GM18519 (cell line): Measurements from ENCODE around the gene DDR2.
"Not testable (repeated sequence)": the region's sequence is repeated elsewhere in the genome, so short reads cannot be mapped to it uniquely, and the experiment has no call there.

ENCODE experiments used
- ATAC-seq: cut with Tn5 transposase; IDR thresholded peaks from one replicate; pipeline ENCODE4 v1.9.1; 2021; ENCODE audit warnings: mild to moderate bottlenecking, moderate library complexity; ENCODE audit not compliant: unreplicated experiment, low FRiP score

The DDR2 gene

GRCh38 chr1:162753998-162754585, 121.8 kb downstream of the DDR2 start:
- no peak for ATAC-seq

DNA sequence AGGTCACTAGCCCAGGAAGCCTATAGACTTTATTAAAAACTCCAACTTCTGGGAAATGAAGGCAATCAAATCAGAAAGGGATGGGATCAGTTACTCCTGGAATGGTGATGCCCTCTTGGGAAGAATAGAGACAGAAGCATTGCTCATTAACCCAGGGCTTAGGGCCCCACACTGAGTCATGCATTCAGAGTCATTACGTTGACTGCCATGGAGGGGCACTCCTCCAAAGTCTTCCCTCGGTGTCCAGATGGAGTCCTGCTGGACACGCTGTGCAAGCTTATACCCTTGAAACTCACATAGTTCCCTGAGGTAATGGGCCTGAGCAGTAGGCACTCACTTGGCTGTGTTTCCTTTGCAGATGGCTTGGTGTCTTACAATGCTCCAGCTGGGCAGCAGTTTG, 123.0 kb downstream of the DDR2 start:
- ATAC-seq = no peak

DNA sequence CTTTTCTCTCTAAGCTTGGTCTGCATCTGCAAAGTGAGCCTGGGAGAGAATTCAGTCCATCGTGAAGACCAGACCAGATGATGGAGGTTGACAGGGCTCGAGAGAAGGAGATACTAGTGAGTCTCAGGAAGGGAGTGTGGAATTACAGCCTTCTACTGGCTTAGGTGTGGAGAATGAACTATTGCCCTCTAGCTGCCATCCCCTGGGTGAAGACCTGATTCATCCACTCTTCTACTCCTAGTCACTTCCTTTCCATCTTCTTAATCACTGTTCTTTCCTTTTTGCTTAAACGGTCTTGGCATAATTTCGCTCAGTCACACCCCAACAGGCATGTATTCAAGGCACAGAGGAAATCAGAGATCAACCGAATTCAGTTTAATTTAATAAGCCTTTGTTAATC, 124.3 kb downstream of the DDR2 start:
- no peak for ATAC-seq

GRCh38 chr1:162757476-162757875, 125.2 kb downstream of the DDR2 start:
- no peak for ATAC-seq

DNA sequence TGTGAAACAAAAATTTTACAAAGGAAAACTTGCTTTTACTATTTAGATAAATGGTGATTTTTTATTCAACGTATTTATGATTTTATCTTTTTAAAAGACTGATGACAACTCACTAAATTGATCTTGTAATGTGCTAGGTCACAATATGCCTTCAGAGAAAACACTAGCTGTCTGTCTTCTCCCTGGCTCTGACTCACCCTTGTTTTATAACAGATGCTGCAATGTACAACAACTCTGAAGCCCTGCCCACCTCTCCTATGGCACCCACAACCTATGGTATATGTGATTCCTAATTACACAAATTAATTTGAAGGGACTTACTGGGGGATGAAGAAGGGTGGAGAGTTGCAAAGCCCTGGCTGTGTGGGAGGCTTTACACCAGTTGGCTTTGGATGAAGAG, 133.5 kb downstream of the DDR2 start:
- no peak for ATAC-seq

- no peak for ATAC-seq
These were observed 140.4 kb downstream of the DDR2 start for GRCh38 chr1:162772571-162773154.

DNA sequence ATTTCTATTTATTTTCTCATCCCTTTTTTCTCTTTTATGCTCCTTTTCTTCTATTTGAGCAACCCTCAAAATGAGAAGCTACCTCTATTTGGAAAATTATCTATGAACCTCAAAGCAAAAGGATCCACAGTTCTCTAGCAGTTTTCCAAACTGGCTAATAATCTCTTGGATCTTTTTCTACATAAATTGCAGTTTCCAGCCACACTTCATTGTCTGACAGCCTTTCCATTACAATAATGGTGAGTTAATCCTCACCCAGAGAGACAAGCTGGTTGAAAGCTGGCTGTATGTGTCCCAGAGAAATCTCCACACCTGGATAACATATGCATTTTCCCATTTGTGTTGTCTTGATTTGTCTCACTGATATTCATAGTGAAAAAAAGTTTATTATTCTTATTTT, 141.7 kb downstream of the DDR2 start:
- no peak for ATAC-seq

- no peak for ATAC-seq
These were observed 146.8 kb downstream of the DDR2 start for GRCh38 chr1:162779043-162779442.

DNA sequence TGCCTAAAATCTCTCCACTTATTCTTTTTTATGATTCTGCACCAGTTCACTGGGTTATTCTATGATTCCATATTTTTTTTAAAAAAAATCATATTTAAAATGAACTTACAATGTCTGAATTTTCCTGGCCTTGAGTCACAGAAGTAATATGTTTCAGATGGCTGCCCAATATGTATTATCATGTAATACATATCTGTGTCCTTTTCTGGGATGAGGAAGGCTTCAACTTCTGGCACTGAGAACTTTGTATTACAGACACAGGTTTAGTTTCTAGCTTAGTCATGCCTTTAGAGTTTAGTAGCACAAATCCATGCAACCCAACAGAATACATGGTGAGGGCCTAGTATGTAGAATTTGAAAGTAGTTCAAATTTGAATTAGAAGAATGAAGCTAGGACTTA, 150.4 kb downstream of the DDR2 start:
- no peak for ATAC-seq

- ATAC-seq = not testable (repeated sequence)
These were observed 152.7 kb downstream of the DDR2 start for GRCh38 chr1:162784926-162785325.

GRCh38 chr1:162788783-162789182, 156.5 kb downstream of the DDR2 start:
- not testable (repeated sequence) for ATAC-seq

DNA sequence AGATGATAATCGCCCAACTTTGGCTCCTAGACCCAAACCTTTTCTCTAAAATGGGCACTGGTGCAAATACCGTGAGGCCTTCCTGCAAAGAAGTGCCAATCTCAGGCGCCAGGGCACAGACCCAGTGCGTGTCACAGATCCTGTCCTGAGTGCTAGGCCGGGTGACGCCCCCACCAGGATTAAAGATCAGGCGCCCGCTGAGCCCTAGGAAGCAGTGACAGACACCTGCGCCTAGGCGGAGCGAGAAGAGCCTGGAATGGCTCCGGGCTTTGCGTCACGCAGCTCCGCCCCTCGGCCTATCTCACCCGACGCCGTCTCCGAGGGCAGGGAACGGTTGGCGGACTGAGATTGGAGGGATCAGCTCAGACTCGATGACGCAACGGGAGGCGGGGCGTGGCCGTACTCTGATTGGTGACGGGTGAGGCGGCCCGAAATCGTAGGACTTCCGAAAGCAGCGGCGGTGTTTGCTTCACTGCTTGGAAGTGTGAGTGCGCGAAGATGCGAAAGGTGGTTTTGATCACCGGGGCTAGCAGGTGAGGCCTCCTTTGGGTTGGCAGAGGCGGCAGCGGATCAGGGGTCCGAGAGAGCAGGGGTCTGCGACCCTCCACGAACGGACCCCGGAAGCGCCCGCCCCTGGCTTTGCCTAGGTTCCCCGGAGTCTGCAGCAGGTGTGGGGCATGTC, 158.2 kb downstream of the DDR2 start, which contains the start of gene HSD17B7:
TSS of gene HSD17B7 (plus strand) at position 400 of the 682 bp plus-strand sequence. CDS start at position 499, 99 bp downstream.
- peak; percentile 100 for ATAC-seq

- not testable (repeated sequence) for ATAC-seq
These were observed 158.7 kb downstream of the DDR2 start for GRCh38 chr1:162790985-162791357.

DNA sequence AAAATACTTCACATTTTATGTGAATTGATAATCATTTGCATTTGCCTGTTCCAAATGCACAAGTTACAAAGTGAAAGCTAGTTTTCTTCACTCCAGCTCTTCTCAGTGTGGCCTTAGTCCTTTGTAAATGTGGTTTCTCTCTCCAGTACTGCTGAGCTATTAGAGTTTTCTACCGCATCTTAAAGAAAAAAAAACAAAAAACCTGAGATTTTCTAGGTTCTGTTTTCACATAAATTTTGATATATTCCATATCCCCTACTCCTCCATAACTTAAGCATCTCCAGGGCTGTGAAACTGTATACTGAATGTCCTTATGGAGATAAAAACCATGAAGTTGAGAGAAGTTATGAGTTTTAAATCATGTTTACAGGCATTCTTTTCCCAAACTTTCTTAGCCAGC, 162.0 kb downstream of the DDR2 start:
- not testable (repeated sequence) for ATAC-seq

DNA sequence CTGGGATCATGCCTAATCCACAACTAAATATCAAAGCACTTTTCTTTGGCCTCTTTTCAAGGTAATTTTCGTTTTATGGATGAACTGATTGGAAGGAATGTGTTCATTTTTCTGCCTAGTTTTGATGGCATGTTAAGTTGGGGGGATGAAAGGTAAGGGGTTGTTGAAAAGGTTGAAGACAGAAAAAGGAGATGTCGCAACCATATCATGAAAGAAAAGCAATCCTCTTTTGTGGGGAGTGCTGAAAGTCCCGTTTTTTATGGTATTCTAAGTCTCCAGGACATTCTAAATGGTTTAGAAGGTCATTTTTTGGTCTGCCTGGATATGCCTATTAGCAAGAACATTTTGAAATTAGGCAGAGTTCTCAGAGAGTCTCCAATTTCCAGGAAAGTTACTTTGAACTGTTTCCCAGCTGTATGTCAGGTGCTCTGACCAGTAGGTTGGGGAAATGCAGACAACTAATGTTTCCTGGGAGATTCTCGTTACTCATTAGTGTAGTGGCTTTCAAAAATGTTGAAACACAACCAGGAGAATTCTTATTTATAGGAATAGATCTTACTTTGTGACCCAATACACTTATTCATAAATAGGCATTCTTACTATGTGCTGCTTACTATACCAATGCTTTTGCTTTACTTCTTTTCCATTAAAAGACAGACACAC, 164.5 kb downstream of the DDR2 start:
- ATAC-seq = not testable (repeated sequence)

DNA sequence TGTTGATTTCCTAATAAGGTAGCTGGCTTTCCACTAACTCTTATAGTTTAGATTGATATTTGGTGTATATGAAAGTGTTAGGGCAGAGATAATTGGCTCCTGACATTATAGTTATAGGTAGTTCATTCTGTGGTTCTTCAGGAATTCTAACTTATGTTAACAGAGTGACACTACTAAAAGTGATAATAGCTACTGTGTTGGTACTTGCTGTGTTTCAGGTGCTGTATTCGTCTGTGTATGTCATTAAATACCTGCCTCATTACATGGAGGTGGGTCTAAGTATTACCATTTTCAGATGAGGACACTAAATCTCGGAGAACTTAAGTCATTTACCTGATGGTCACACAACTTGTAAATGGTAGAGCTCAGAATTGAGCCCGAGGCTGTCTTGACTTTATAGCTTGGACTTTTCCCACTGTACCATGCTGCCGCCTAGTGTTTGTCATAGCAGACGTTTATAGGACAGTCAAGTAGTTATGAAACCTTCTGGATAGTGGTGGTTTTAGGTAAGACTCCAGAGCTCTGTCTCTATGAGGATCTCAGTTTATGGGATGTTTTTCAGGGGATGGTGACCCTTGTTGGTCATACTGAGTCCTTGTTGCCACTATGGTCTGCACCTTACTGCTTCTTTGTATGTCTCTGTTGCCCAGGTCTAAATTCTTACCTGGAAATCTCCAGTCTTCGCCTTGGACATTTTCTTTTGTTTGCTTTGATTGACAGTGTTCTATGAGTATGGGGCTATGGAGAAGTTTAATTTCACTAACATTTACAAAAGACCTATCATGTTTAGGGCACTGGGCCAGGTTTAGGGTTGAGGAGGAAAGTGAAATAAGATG, 167.9 kb downstream of the DDR2 start:
- ATAC-seq = not testable (repeated sequence)

- not testable (repeated sequence) for ATAC-seq
These were observed 175.2 kb downstream of the DDR2 start for GRCh38 chr1:162807503-162807902.

GRCh38 chr1:162812357-162812756, 180.1 kb downstream of the DDR2 start:
- ATAC-seq = not testable (repeated sequence)

GRCh38 chr1:162818136-162818535, 185.9 kb downstream of the DDR2 start:
- not testable (repeated sequence) for ATAC-seq

DNA sequence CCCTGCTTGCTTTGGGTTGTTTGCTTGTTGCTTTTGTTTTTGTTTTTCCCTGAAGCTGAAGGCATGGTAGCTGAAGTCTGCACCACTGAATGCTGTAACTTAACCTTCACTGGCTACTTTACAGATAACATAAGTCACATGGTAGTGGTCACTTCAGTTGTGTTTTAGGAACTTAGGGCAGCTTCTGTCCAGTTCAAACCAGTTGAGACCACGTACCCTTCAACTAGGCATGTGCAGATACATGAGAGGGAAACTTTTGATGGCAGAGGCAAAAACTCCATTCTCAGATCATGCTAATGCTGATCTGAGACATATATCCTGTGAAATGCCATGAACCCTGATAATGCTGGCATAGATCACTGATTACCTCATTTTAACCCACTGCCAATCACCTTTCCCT, 186.4 kb downstream of the DDR2 start:
- ATAC-seq = not testable (repeated sequence)
